Motor neuron (in vitro differentiated cells): ENCODE results near the gene ACTN1. TPM values are rescaled to one million over a fixed set of nuclear protein-coding genes. Genes with fewer than 3 reads are reported as not detected.

Source experiments
- ATAC-seq, 8 experiments: fragments of 200-7000 bp; cut with Tn5 transposase; replicated peaks in 6 of 8; 2 replicates each; pipeline ENCODE4 v1.8.0; 2021; ENCODE audit warnings: mild to moderate bottlenecking in 8 of 8, moderate library complexity in 8 of 8
- H3K27ac ChIP-seq, 2 donors: fragments of 250-450 bp; sonication (Bioruptor Pico); 2 replicates each; pipeline ENCODE4 v1.9.0; 2021; ENCODE audit warnings: antibody characterized with exemption in 2 of 2, mild to moderate bottlenecking in 2 of 2, moderate library complexity in 1 of 2
- H3K4me1 ChIP-seq, 2 donors: fragments of 250-450 bp; sonication (Bioruptor Pico); replicated peaks in 1 of 2; 2 replicates each; pipeline ENCODE4 v1.6.1; 2021; ENCODE audit warnings: antibody characterized with exemption in 2 of 2, mild to moderate bottlenecking in 2 of 2, moderate library complexity in 1 of 2
- H3K4me3 ChIP-seq, 5 donors: fragments of 250-450 bp; sonication (Bioruptor Pico); 2 replicates each; pipeline ENCODE4 v1.9.0; 2021; ENCODE audit warnings: antibody characterized with exemption in 5 of 5, mild to moderate bottlenecking in 5 of 5, moderate library complexity in 4 of 5
- WGBS, 10 experiments: fragments of 450-650 bp; shearing (Covaris generic); methylation state at CpG; one replicate each; pipeline ENCODE4 v1.0.0; 2022; 5-methylcytosine and 5-hydroxymethylcytosine counted together
- in situ Hi-C, 9 experiments: fragments of 400-800 bp; cut with MboI; loops; one replicate each; pipeline ENCODE4 v1.15.0; 2021; ENCODE audit warnings: low sequenced_read_pairs in 9 of 9, low pct_unique_long_range_greater_than_20kb in 2 of 9; ENCODE audit not compliant: unreplicated experiment in 9 of 9
- total RNA-seq, 8 experiments: library from RNA; unstranded; fragments of 300-600 nt; gene quantifications; 2 replicates each; pipeline versions ENCODE4 v1.2.3 to v1.2.4, GENCODE V29; 2022

Gene ACTN1
- total RNA-seq, 8 experiments from 2014 or later, result 9.3 to 159 (median 56.5) TPM

GRCh38 chr14:68905107-68905895 lies 73.8 kb downstream of the ACTN1 start:
- Histone ChIP-seq H3K4me3 (no peak overlapping the region), H3K4me1 (no peaks in the 10 kb centered on the region), H3K27ac (no peak overlapping the region)
- in situ Hi-C loops, result loop anchor here in 6 of 9 experiments (25.0 kb wide), 3 partner anchors 157 to 207 kb away; no protein-coding TSS in a partner anchor
- 81 to 100% (median 97%) methylated on average over 1 to 14 of the region's 16 CpGs for WGBS, 10 experiments
- no peak for ATAC-seq

DNA sequence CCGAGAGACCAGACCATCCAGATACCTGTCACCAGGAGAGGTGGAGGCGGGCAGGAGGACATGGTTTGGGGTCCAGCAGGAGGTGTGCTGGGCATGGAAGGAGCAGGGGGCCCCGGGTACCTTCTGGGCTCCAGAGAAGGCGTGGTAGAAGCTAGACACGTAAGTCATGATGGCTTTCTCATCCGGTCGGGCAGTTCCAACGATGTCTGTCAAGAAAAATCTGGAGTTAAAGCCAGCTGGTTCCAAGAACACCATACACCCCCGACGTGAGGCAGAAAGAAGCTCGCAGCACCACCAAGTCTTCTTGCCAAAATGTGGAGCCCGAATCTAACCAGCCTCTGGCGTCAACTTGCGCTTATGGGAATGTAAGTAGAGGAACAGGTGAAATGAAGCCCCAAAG lies 76.7 kb downstream of the ACTN1 start:
- Histone ChIP-seq H3K4me3 (no peak overlapping the region), H3K4me1 (no peaks in the 10 kb centered on the region), H3K27ac (no peak overlapping the region)
- in situ Hi-C loops, result loop anchor here in 6 of 9 experiments (25.0 kb wide), 3 partner anchors 160 to 210 kb away; no protein-coding TSS in a partner anchor
- ATAC-seq, result no peak
- 94 to 100% (median 100%) methylated on average over 1 to 9 of the region's 14 CpGs; no CpG with 5 or more reads in 1 of the 10 experiments for WGBS, 10 experiments

- Histone ChIP-seq H3K27ac (no peak overlapping the region), H3K4me3 (no peak overlapping the region), H3K4me1 (no peaks in the 10 kb centered on the region)
- in situ Hi-C loops, result no loop called here
- WGBS, 10 experiments, result 100% methylated on average over 1 of the region's 1 CpG; no CpG with 5 or more reads in 9 of the 10 experiments
- no peak for ATAC-seq
Observed at GRCh38 chr14:68899033-68899603, 80.0 kb downstream of the ACTN1 start.

DNA sequence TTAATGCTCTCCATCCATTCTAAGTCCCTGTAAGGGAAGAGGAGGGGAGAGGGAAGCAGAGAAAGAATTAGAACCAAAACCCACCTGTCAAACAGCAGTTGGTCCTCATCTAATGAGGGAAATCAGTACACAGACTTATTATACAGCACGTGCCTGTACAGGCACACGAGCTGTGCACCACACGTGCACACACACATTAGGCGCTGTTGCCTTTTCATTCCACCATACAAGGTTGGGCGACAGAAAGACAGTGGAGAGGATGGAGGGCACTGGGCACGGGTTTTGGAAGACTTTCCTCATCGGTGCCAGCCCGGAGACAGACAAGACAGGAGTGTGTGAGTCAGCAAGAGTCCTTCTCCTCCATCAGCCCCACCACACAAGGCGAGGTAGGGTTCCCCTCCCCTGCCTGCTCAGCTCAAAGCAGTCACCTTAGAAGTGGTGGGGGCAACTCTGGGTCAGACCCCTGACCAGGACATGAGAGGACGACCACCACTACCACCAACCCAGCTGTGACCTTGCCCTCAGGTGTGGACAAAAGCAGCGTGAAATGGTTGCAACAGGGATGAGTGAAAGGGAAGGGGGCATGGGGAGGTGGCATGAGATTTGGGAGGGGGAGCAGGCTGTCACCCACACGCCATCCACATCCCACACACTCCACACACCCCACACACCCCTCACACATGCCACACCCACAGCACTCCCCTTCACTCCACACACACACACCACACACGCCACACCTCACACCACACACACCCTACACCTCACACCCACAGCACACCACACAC lies 80.7 kb downstream of the ACTN1 start:
- 80 to 100% (median 93%) methylated on average over 1 to 8 of the region's 13 CpGs; no CpG with 5 or more reads in 2 of the 10 experiments for WGBS, 10 experiments
- in situ Hi-C loops, result no loop called here
- no peaks in the 10 kb centered on the region for H3K4me1 ChIP-seq
- H3K27ac ChIP-seq, result no peak overlapping the region
- ATAC-seq, result no peak
- no peak overlapping the region for H3K4me3 ChIP-seq

- Histone ChIP-seq H3K4me1 (no peaks in the 10 kb centered on the region), H3K4me3 (no peak overlapping the region), H3K27ac (no peak overlapping the region)
- in situ Hi-C loops, result no loop called here
- ATAC-seq, result no peak
- WGBS, 10 experiments, result 88 to 100% (median 100%) methylated on average over 1 to 3 of the region's 9 CpGs; no CpG with 5 or more reads in 5 of the 10 experiments
Observed at GRCh38 chr14:68897559-68898155, 81.4 kb downstream of the ACTN1 start.

GRCh38 chr14:68896132-68896531 lies 83.0 kb downstream of the ACTN1 start:
- H3K4me1 ChIP-seq, result no peaks in the 10 kb centered on the region
- in situ Hi-C loops, result no loop called here
- no peak overlapping the region for H3K4me3 ChIP-seq
- ATAC-seq, result no peak
- no peak overlapping the region for H3K27ac ChIP-seq
- 83 to 96% methylated on average over 2 to 5 of the region's 9 CpGs; no CpG with 5 or more reads in 8 of the 10 experiments for WGBS, 10 experiments

DNA sequence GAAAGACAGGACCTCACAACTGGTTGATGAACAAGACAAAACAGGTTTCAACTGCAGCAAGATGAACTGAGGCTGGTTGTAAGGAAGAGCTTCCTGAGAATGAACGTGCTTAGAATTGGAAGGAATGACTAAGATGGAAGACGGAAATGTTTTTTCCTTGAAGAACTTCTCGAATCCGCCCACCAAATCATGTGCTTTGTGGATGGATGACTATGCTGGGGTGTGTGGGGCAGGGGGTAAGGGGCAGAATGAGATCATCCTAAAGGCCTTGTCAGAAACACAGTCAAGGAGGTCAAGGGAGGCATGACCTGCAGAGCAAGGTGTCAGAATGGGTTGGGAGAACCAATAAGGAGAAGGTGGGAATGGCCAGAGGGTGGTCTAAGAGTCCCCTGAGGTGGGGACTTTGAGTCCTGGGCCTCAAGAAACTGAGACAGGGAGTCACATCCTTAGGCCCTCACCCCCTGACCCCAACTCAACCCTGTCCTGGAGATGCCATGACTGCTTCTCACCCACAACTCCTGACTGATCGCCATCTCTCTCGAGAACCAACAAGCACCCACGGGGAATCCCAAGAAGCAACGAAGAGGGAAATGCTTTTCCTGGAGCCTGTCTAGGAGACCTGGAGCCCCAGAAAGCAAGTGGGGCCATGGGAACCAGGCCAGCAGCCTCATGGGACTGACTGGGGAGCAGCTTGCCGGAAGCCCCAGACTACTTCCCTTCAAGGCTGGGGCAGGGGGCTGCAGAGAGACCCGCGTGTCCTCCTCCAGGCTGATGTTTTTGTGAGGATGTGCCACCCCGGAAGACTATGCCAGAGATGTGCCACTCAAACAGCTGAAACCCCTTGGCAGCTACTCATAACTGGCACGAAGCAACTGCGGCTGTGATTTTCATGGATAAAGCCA lies 84.0 kb downstream of the ACTN1 start:
- in situ Hi-C loops, result no loop called here
- H3K4me3 ChIP-seq, result no peak overlapping the region
- WGBS, 10 experiments, result 20 to 98% (median 73%) methylated on average over 1 to 7 of the region's 14 CpGs; no CpG with 5 or more reads in 4 of the 10 experiments
- no peak for ATAC-seq
- H3K27ac ChIP-seq, result no peak overlapping the region
- H3K4me1 ChIP-seq, result no peaks in the 10 kb centered on the region

GRCh38 chr14:68894123-68894522 lies 85.0 kb downstream of the ACTN1 start:
- 75 to 100% (median 100%) methylated on average over 1 to 4 of the region's 6 CpGs; no CpG with 5 or more reads in 3 of the 10 experiments for WGBS, 10 experiments
- no peak for ATAC-seq
- no peak overlapping the region for H3K4me3 ChIP-seq
- no peaks in the 10 kb centered on the region for H3K4me1 ChIP-seq
- no peak overlapping the region for H3K27ac ChIP-seq
- in situ Hi-C loops, result no loop called here

DNA sequence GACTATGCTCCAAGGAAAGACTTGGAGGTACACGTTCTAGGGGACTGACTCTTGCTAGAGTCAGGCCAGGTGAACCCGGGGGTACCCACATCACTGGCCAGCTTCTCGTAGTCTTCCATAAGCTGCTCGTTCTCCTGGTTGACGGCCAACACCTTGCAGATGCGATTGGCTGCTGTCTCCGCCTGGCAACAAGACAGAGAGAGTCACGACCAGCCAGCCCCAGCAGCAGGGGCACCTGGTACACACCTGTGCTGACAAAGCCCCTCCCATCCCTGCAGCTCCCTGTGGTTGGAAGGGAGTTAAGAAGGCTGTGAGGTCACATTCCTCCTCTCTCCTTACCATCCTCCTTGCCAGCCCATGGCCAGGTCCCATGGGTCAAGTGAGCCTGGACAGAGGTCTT lies 85.5 kb downstream of the ACTN1 start:
- no peak for ATAC-seq

GRCh38 chr14:68892961-68893360 lies 86.1 kb downstream of the ACTN1 start:
- no peak for ATAC-seq
- Histone ChIP-seq H3K27ac (no peak overlapping the region), H3K4me1 (no peaks in the 10 kb centered on the region), H3K4me3 (no peak overlapping the region)
- WGBS, 10 experiments, result 51 to 100% (median 92%) methylated on average over 3 to 4 of the region's 6 CpGs; no CpG with 5 or more reads in 4 of the 10 experiments
- in situ Hi-C loops, result no loop called here

More for the DNA sequence above, 85.5 kb downstream of the ACTN1 start:
- 0 to 81% (median 78%) methylated on average over 1 to 7 of the region's 8 CpGs; no CpG with 5 or more reads in 7 of the 10 experiments for WGBS, 10 experiments
- in situ Hi-C loops, result no loop called here
- no peak overlapping the region for H3K4me3 ChIP-seq
- no peak overlapping the region for H3K27ac ChIP-seq
- no peaks in the 10 kb centered on the region for H3K4me1 ChIP-seq

GRCh38 chr14:68891851-68892660 lies 87.0 kb downstream of the ACTN1 start:
- no peak for ATAC-seq
- in situ Hi-C loops, result no loop called here
- WGBS, 10 experiments, result 63 to 100% (median 98%) methylated on average over 1 to 5 of the region's 21 CpGs; no CpG with 5 or more reads in 5 of the 10 experiments
- Histone ChIP-seq H3K27ac (no peak overlapping the region), H3K4me3 (no peak overlapping the region), H3K4me1 (no peaks in the 10 kb centered on the region)
